Astrocyte (in vitro differentiated cells and primary cell): ENCODE results near the gene AHNAK. TPM values are rescaled to one million over a fixed set of nuclear protein-coding genes. Genes with fewer than 3 reads are reported as not detected.

Source experiments
- DNase-seq: peaks from one replicate; pipeline ENCODE4 v3.0.0-alpha.2; 2010; ENCODE audit warnings: low read depth
- FAIRE-seq: peaks from 2 replicates; lab custom pipeline; 2011; peaks lifted over from hg19 to GRCh38; lab: Jason Lieb, UNC
- H2AFZ ChIP-seq: 2 replicates; pipeline ENCODE4 v1.6.0; 2012; ENCODE audit warnings: low read depth, low read length, inconsistent platforms
- H3K27ac ChIP-seq: 2 replicates; pipeline ENCODE4 v1.5.1; 2011; ENCODE audit warnings: low read depth, low read length, inconsistent platforms
- H3K27me3 ChIP-seq: 2 replicates; pipeline ENCODE4 v1.6.0; 2011; ENCODE audit warnings: low read length, inconsistent platforms; ENCODE audit not compliant: insufficient read depth
- H3K36me3 ChIP-seq: 2 replicates; pipeline ENCODE4 v1.5.1; 2011; ENCODE audit warnings: low read length, inconsistent platforms; ENCODE audit not compliant: insufficient read depth
- H3K4me1 ChIP-seq: 2 replicates; pipeline ENCODE4 v1.5.1; 2011; ENCODE audit warnings: low read length, inconsistent platforms; ENCODE audit not compliant: insufficient read depth
- H3K4me2 ChIP-seq: 2 replicates; pipeline ENCODE4 v1.6.0; 2012; ENCODE audit warnings: low read length, inconsistent platforms
- H3K4me3 ChIP-seq: 2 replicates; pipeline ENCODE4 v1.5.1; 2011; ENCODE audit warnings: low read depth, mild to moderate bottlenecking, low read length, inconsistent platforms; ENCODE audit not compliant: insufficient read depth
- H3K79me2 ChIP-seq: 2 replicates; pipeline ENCODE4 v1.6.0; 2012; ENCODE audit warnings: mild to moderate bottlenecking, low read length, inconsistent platforms; ENCODE audit not compliant: insufficient read depth
- H3K9ac ChIP-seq: 2 replicates; pipeline ENCODE4 v1.6.0; 2012; ENCODE audit warnings: mild to moderate bottlenecking, low read length, inconsistent platforms
- H3K9me3 ChIP-seq: 2 replicates; pipeline ENCODE4 v1.5.1; 2012; ENCODE audit warnings: low read depth, mild to moderate bottlenecking, low read length, inconsistent platforms; ENCODE audit not compliant: insufficient read depth
- H4K20me1 ChIP-seq: 2 replicates; pipeline ENCODE4 v1.6.0; 2012; ENCODE audit warnings: low read length, inconsistent platforms; ENCODE audit not compliant: insufficient read depth
- H3K27ac Mint-ChIP-seq: one replicate; pipeline ENCODE4 v1.8.0; 2021; ENCODE audit warnings: mild to moderate bottlenecking, mixed read lengths; ENCODE audit not compliant: unreplicated experiment
- H3K27me3 Mint-ChIP-seq: one replicate; pipeline ENCODE4 v1.8.0; 2021; ENCODE audit warnings: low read depth, mixed read lengths; ENCODE audit not compliant: unreplicated experiment
- H3K36me3 Mint-ChIP-seq: one replicate; pipeline ENCODE4 v1.8.0; 2021; ENCODE audit warnings: low read depth, mixed read lengths; ENCODE audit not compliant: unreplicated experiment
- H3K4me1 Mint-ChIP-seq: one replicate; pipeline ENCODE4 v1.8.0; 2021; ENCODE audit warnings: low read depth, mixed read lengths; ENCODE audit not compliant: unreplicated experiment
- H3K4me3 Mint-ChIP-seq: one replicate; pipeline ENCODE4 v1.8.0; 2021; ENCODE audit warnings: mild to moderate bottlenecking, moderate library complexity, mixed read lengths; ENCODE audit not compliant: unreplicated experiment
- H3K9me3 Mint-ChIP-seq: one replicate; pipeline ENCODE4 v1.8.0; 2021; ENCODE audit warnings: mild to moderate bottlenecking, mixed read lengths; ENCODE audit not compliant: unreplicated experiment
- CTCF ChIP-seq: IDR thresholded peaks from 2 replicates; pipeline ENCODE4 v1.5.1; 2011; ENCODE audit warnings: low read depth, mild to moderate bottlenecking, inconsistent platforms, low read length, moderate library complexity; ENCODE audit not compliant: insufficient read depth
- EZH2 ChIP-seq: IDR thresholded peaks from 2 replicates; pipeline ENCODE4 v1.6.1; 2012; ENCODE audit warnings: mild to moderate bottlenecking, low read length, inconsistent platforms; ENCODE audit not compliant: insufficient read depth
- total RNA-seq: library from RNA; stranded (reverse); gene quantifications from 2 replicates; pipeline ENCODE4 v1.2.1, GENCODE V29; 2021

The AHNAK gene
- total RNA-seq, 1 donor from 2014 or later, result 378 TPM

DNA sequence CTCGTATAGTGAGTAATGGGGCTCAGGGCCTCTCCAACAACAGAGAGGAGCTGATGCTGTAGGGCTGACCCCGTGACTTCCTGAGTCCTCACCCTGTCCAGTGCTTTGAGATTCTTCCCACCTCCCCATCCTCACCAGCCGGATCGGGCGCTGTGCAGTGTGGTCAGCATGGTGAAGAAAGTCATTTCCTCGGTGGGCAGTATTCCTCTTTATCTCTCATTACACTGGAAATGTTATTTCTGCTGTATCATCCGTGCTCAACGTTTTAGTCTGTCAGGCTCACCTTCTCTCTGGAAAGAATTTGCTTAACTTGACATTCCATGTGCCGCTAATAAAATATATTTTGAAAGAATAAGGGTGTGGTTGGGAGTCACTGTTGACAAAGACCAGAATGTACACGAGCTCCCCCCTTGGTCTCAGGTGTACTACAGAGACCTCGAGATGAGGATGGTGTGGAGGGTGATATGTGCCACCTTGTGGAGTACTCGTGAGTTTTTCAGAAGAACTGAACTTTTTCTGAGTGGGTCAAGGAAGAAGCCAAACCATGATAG, 153.5 kb downstream of the AHNAK start:
- Histone ChIP-seq H3K9me3 (no peaks in the 10 kb centered on the region), H2AFZ (no peak overlapping the region), H3K9ac (no peak overlapping the region), H4K20me1 (no peaks in the 10 kb centered on the region), H3K4me2 (no peak overlapping the region), H3K4me3 (no peak overlapping the region), H3K4me1 (peaks cover 5% of the 10 kb centered on the region), H3K36me3 (no peaks in the 10 kb centered on the region), H3K79me2 (no peaks in the 10 kb centered on the region), H3K27me3 (no peaks in the 10 kb centered on the region), H3K27ac (no peak overlapping the region)
- no peak for TF ChIP-seq EZH2
- TF ChIP-seq CTCF, result no peak
- H3K4me1 Mint-ChIP-seq, result peaks cover 3% of the 10 kb centered on the region
- no peaks in the 10 kb centered on the region for H3K9me3 Mint-ChIP-seq
- no peak overlapping the region for H3K4me3 Mint-ChIP-seq
- FAIRE-seq (no peak), DNase-seq (no peak)
- H3K27ac Mint-ChIP-seq, result no peak overlapping the region
- H3K27me3 Mint-ChIP-seq, result peaks cover 14% of the 10 kb centered on the region
- H3K36me3 Mint-ChIP-seq, result peaks cover 4% of the 10 kb centered on the region

DNA sequence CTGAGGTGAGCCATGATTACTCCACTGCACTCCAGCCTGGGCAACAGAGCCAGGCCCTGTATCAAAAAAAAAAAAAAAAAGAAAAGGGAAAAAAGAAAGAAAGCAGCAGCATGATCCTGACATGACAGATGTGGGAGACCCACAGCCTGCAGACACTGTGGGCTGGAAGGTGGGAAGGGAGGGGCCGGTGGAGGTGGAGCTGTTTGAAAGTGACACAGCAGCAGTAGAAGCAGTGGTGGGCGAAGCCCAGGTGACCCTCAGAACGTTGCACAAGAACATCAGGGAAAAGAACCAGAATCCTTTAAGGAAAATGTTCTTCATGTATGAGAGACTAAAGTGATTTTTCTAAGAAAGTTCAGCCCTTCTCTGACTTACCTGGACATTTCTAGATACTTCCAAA, 154.1 kb downstream of the AHNAK start:
- Mint-ChIP-seq H3K9me3 (no peaks in the 10 kb centered on the region), H3K4me1 (peaks cover 3% of the 10 kb centered on the region), H3K27ac (no peak overlapping the region), H3K36me3 (peaks cover 4% of the 10 kb centered on the region), H3K27me3 (peaks cover 14% of the 10 kb centered on the region), H3K4me3 (no peak overlapping the region)
- Histone ChIP-seq H3K4me2 (no peak overlapping the region), H3K27me3 (no peaks in the 10 kb centered on the region), H2AFZ (no peak overlapping the region), H3K36me3 (no peaks in the 10 kb centered on the region), H3K9ac (no peak overlapping the region), H3K9me3 (no peaks in the 10 kb centered on the region), H3K79me2 (no peaks in the 10 kb centered on the region), H3K4me1 (peaks cover 5% of the 10 kb centered on the region), H3K4me3 (no peak overlapping the region), H4K20me1 (no peaks in the 10 kb centered on the region), H3K27ac (no peak overlapping the region)
- FAIRE-seq, result no peak
- DNase-seq, result no peak
- no peak for TF ChIP-seq EZH2

DNA sequence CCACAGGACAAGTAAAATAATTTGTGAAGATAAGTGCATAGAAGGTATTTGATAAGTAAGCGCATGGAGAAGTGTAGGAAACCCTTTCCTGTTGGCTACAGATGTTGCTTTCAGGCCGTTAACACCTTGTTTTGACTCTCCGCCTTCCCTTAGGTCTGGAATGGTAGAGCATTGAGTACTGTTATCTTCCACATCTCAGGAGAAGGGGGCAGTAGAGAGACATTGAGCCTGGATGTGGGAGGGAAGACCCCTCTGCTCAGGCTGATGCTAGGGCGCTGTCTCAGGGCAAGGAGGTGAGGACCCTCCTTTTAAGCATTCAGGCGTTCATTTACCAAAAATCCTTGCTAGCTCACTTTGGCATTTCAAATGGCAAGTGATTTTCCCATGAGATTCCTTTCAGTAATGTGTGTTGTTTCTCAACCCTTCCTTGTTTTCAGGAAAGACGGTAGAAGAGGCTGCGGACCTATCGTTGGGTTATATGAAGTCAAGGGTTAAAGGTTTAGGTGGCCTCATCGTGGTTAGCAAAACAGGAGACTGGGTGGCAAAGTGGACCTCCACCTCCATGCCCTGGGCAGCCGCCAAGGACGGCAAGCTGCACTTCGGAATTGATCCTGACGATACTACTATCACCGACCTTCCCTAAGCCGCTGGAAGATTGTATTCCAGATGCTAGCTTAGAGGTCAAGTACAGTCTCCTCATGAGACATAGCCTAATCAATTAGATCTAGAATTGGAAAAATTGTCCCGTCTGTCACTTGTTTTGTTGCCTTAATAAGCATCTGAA, 154.8 kb downstream of the AHNAK start:
- FAIRE-seq, result no peak
- Mint-ChIP-seq H3K9me3 (no peaks in the 10 kb centered on the region), H3K4me3 (no peak overlapping the region), H3K4me1 (peaks cover 3% of the 10 kb centered on the region), H3K36me3 (peaks cover 4% of the 10 kb centered on the region), H3K27ac (no peak overlapping the region), H3K27me3 (peaks cover 14% of the 10 kb centered on the region)
- no peaks in the 10 kb centered on the region for H3K79me2 ChIP-seq
- no peak overlapping the region for H3K27ac ChIP-seq
- no peak overlapping the region for H2AFZ ChIP-seq
- no peaks in the 10 kb centered on the region for H3K9me3 ChIP-seq
- H3K4me1 ChIP-seq, result peaks cover 5% of the 10 kb centered on the region
- H3K4me2 ChIP-seq, result no peak overlapping the region
- DNase-seq, result no peak
- no peak overlapping the region for H3K9ac ChIP-seq
- H3K36me3 ChIP-seq, result no peaks in the 10 kb centered on the region
- no peak for TF ChIP-seq EZH2
- no peak for TF ChIP-seq CTCF
- no peak overlapping the region for H3K4me3 ChIP-seq
- no peaks in the 10 kb centered on the region for H3K27me3 ChIP-seq
- no peaks in the 10 kb centered on the region for H4K20me1 ChIP-seq
